Measurements from ENCODE around the gene TTN.

DNA sequence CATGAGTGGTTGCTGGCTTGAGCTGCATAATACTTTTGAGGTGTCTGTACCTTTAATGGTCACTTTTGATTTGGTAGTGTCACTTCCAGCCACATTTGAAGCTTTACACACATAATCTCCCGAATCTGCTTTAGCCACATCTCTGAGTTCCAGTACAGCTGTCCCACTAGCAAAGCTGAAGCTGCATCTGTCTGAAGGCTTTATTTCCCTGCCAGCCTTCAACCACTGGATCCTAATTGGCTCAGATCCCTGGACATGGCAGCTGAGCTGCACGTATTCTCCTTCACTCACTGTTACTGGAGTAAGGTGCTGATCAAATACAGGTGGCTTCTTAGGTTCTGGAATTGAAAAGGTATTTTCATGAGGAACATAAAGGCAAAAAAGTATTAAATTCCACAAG lies 99.7 kb downstream of the TTN start:
- TF ChIP-seq ZNF274 (IDR thresholded peaks at IDR 0.05; ENCODE audit: low read depth, low read length) = no peak
- TF ChIP-seq YY1 (IDR thresholded peaks at IDR 0.05; ENCODE audit: insufficient read depth, insufficient read length) = no peak

Measured in NT2/D1 (cell line).